ENCODE results near the gene ZNF248. TPM values are rescaled to one million over a fixed set of nuclear protein-coding genes. Genes with fewer than 3 reads are reported as not detected.

Gene ZNF248
- total RNA-seq (2011; cell fraction: chromatin; rRNA removed; ENCODE audit: low replicate concordance), result 20.6 and 40.6 TPM in 2 replicates
- 10.2 and 11.1 TPM in 2 replicates for total RNA-seq (2011; cell fraction: nucleolus; rRNA removed)
- 28.7 and 51.4 TPM in 2 replicates for total RNA-seq (2011; cell fraction: nucleoplasm; rRNA removed)
- total RNA-seq (2014; rRNA removed) (6.1 and 6.8 TPM in 2 replicates), total RNA-seq (2014; rRNA removed; fragmentation: Illumina TruSeq; extraction: Trizol) (9.4 and 10.5 TPM in 2 replicates), total RNA-seq (2015; rRNA removed; fragmentation: Illumina TruSeq; extraction: Trizol) (10.4 and 10.9 TPM in 2 replicates), total RNA-seq (2021) (5.6 and 7.0 TPM in 2 replicates), polyA plus RNA-seq (2011; rRNA removed) (12.7 and 16.7 TPM in 2 replicates), polyA plus RNA-seq (2014; fragmentation: Illumina TruSeq; extraction: Trizol) (9.7 and 10.2 TPM in 2 replicates), polyA plus RNA-seq (2014; fragmentation: Nextera tagmentation; extraction: Ambion mirVana) (1 to 10 TPM; 4.5 to 5.0 TPM), polyA plus RNA-seq (2014; rRNA removed) (16.5 and 18.1 TPM in 2 replicates), polyA minus RNA-seq (2011; rRNA and poly(A)+ RNA removed) (10.6 and 18.4 TPM in 2 replicates), Bru-seq, nascent RNA (percentile 57 among the genes with signal in this experiment), BruChase-seq, experiment 1, labeled RNA remaining after a 2-hour chase (percentile 70 among the genes with signal in this experiment), BruChase-seq, experiment 2, labeled RNA remaining after a 6-hour chase (percentile 72 among the genes with signal in this experiment)
- 5.0 and 7.9 TPM in 2 replicates for polyA plus RNA-seq (2011; cell fraction: cytosol; rRNA removed)
- 31.1 and 53.7 TPM in 2 replicates for polyA plus RNA-seq (2011; cell fraction: nucleus; rRNA removed)
- 7.0 and 9.1 TPM in 2 replicates for polyA plus RNA-seq (2012)
- 3.9 and 4.7 TPM in 2 replicates for polyA minus RNA-seq (2011; cell fraction: cytosol; rRNA and poly(A)+ RNA removed)
- 11.3 and 23.8 TPM in 2 replicates for polyA minus RNA-seq (2011; cell fraction: nucleus; rRNA and poly(A)+ RNA removed)
- long read RNA-seq, experiment 1, full-length matches to known transcripts, result 9 of 32 reads
- long read RNA-seq, experiment 1, partial matches to known transcripts, result 1 of 32 reads
- long read RNA-seq, experiment 1, other reads (novel, unspliced or antisense), result 22 of 32 reads
- long read RNA-seq, experiment 2, partial matches to known transcripts, result 0 of 9 reads
- long read RNA-seq, experiment 2, other reads (novel, unspliced or antisense), result 9 of 9 reads
- long read RNA-seq, experiment 3, full-length matches to known transcripts, result 2 of 5 reads
- long read RNA-seq, experiment 3, partial matches to known transcripts, result 0 of 5 reads
- long read RNA-seq, experiment 3, other reads (novel, unspliced or antisense), result 3 of 5 reads

DNA sequence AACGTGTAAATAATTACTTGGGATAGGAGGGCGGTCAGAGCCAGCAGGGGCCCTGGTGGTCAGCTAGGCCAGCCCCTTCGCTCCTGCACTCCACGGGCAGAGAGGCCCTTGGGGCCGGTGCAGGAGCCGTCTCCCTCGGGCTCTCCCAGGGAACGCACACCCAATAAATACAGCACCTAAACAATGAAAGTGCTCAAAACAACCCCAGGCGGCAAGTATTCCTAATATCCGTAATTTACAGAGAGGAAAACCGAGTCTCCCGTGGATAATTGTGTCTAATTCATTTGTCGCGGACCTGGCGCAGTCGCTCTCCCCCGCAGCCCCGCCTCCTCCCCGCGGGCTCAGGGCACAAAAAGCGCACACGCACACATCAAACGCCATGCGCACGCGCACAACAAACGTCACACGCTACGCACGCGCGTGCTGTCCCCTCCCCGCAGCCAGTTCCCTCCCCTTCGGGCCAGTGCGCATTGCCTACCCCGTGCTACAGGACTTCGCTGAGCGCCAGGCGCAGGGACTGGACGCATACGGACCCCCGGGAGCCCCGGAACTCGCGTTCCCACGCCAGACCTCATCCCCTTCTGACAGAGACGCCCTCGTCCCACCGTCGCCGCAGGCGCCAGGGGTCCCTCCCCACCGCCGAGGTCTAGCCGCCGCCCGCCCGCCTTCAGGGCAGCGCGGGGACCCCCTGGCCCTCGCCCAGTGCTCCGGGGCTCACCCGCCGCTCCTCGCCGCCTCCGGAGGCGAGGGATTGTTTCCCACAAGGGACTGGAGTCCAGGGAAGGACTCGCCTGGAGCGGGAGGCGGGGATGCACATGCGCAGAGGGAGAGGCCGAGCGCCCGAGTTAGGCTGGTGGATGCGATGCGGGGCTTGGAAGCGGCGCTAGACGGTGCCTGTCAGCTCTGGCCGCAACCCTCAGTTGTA, at the start of gene ZNF248:
ZNF248 (minus strand) TSS at position 324 of the 925 bp plus-strand sequence. CDS start 1,300 bp downstream, outside the sequence.
- Histone ChIP-seq H2AFZ (ENCODE audit: low read depth, low read length) (peak within 1 kb of the TSS; percentile 93), H3K4me2 (ENCODE audit: insufficient read depth, low read length) (peak within 1 kb of the TSS; percentile 97), H4K20me1 (replicated peaks; ENCODE audit: control insufficient read depth, insufficient read depth, low read length) (no peaks in the 10 kb centered on the region), H3K4me3 (peak within 1 kb of the TSS; percentile 82), H3K79me2 (ENCODE audit: control insufficient read depth, insufficient read depth, low read length) (peaks cover 11% of the 10 kb centered on the region), H3K9me3 (replicated peaks; ENCODE audit: control insufficient read depth, insufficient read depth, low read depth, low read length) (no peaks in the 10 kb centered on the region), H3K27ac (ENCODE audit: extremely low read depth, low read depth, low read length) (peak within 1 kb of the TSS; percentile 94), H3K27me3 (ENCODE audit: control insufficient read depth in 2 of 2, insufficient read depth in 2 of 2, low read length in 2 of 2) (no peaks in the 10 kb centered on the region), H3K9me1 (ENCODE audit: control insufficient read depth, insufficient read depth, low read length) (no peaks in the 10 kb centered on the region), H3K36me3 (ENCODE audit: control insufficient read depth, insufficient read depth, low read length) (no peaks in the 10 kb centered on the region), H3K4me1 (replicated peaks in 1 of 2; ENCODE audit: control insufficient read depth in 2 of 2, insufficient read depth in 2 of 2, low read length in 2 of 2) (peaks cover 2 to 14% of the 10 kb centered on the region in 2 experiments; a peak in 1 of 5 replicates), H3K9ac (ENCODE audit: insufficient read depth in 1 of 2, low read depth in 2 of 2, low read length in 2 of 2) (peak within 1 kb of the TSS; percentile 90 to 91)
- DNase-seq (ENCODE audit: extremely low read depth in 1 of 4, low spot score in 3 of 4) (peak; percentile 90 to 98 (median 92)), ATAC-seq (peak; percentile 97), FAIRE-seq (peak; percentile 92)
- POLR2A ChIA-PET, result interaction anchor here (0.6 to 1.0 kb wide), 4 partner anchors 9 to 273 kb away, joined by 3 to 6 read pairs (median 4); no protein-coding TSS in a partner anchor
- CTCF ChIA-PET (ENCODE audit: low intra/inter-chr PET ratio), result no interaction called here
- BruUV-seq (replicated peaks), result TSS peak; percentile 95
- WGBS (ENCODE audit: insufficient coverage, low coverage, missing lambda C conversion rate), result under 1% methylated on average over 65 of the region's 81 CpGs
- in situ Hi-C loops (cut with MboI), result no loop called here
- intact Hi-C loops (cut with micrococcal nuclease), result no loop called here
- TF ChIP-seq KAT8 (IDR thresholded peaks at IDR 0.05; ENCODE audit: low read depth) (no peak), ZNF197 (CRISPR knock-in tag; IDR thresholded peaks at IDR 0.05; ENCODE audit: low read depth) (no peak), NFE2L1 (tag; IDR thresholded peaks at IDR 0.05; ENCODE audit: borderline replicate concordance, low read depth) (no peak), MAFF (IDR thresholded peaks at IDR 0.05; ENCODE audit: low read length) (no peak), ZFP30 (CRISPR knock-in tag; IDR thresholded peaks at IDR 0.05; ENCODE audit: borderline replicate concordance) (no peak), HBP1 (CRISPR knock-in tag; IDR thresholded peaks at IDR 0.05) (0 out of 2 replicates have a peak, but pooled peaks have one; percentile 46), GTF2A2 (tag; IDR thresholded peaks at IDR 0.05) (no peak), SRSF3 (IDR thresholded peaks at IDR 0.05; ENCODE audit: insufficient read depth, low read length) (no peak), PRPF4 (IDR thresholded peaks at IDR 0.05; ENCODE audit: insufficient read depth, low read depth, low read length, poor library complexity, severe bottlenecking) (no peak), CBX3 (IDR thresholded peaks at IDR 0.05; ENCODE audit: borderline replicate concordance in 1 of 2, low read length in 2 of 2) (peak in 1 of 2 experiments; percentile 12; a peak in 1 of 3 replicates), ZNF561 (CRISPR knock-in tag; conservative IDR thresholded peaks at IDR 0.05) (no peak)
- TF ChIP-seq, protein P1, sequence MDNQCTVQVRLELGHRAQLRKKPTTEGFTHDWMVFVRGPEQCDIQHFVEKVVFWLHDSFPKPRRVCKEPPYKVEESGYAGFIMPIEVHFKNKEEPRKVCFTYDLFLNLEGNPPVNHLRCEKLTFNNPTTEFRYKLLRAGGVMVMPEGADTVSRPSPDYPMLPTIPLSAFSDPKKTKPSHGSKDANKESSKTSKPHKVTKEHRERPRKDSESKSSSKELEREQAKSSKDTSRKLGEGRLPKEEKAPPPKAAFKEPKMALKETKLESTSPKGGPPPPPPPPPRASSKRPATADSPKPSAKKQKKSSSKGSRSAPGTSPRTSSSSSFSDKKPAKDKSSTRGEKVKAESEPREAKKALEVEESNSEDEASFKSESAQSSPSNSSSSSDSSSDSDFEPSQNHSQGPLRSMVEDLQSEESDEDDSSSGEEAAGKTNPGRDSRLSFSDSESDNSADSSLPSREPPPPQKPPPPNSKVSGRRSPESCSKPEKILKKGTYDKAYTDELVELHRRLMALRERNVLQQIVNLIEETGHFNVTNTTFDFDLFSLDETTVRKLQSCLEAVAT (IDR thresholded peaks at IDR 0.05), result no peak
